ENCODE data around the gene KLHL1.

Gene KLHL1

DNA sequence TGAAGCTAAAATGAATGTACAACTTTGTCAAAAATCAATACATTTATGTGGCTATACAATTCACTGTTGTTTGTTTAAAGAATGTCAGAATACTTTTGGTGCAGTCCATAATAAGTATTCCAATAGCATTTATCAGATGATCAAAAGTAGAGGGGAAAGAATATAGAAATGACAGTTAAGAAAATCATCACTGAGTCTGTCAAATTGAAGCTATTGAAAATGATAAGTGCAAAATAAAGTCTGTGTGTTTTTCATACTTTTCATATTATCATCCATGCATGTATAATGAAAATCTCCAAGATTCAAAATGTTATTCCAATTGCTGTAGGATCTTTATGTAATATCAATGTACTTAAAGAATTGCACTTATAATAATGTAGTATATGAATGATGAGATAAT, 93.9 kb downstream of the KLHL1 start:
- no peak for DNase-seq

DNA sequence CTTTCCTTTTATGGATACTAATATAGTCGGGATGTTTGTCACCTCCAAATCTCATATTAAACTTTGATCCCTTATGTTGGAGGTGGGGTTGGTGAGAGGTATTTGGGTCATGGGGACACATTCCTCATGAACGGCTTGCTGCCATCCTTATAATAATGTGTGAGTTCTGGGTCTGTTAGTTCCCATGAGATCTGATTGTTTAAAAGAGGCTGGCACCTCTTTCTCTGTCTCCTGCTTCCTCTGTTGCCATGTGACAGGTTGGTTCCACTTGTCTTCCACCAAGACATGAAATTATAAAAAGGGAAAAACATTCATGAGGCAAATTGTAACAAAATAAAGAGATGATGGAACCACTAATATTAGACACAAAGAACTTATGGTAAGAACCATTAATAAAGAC, 108.4 kb downstream of the KLHL1 start:
- no peak for DNase-seq

DNA sequence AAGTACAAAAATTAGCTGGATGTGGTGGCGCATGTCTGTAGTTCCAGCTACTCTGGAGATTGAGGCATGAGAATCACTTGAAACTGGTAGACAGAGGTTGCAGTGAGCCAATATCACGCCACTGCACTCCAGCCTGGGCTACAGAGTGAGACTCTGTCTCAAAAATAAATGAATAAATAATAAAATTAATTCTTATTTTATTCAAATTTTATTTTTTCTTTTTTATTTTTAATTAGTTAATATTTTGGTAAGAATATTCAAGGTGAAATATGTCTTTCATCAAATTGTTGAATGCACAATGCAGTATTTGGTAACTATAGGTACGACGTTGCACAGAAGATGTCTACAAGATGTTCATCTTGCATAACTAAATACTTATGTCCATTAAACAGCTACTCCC, 111.2 kb downstream of the KLHL1 start:
- DNase-seq, result no peak

DNA sequence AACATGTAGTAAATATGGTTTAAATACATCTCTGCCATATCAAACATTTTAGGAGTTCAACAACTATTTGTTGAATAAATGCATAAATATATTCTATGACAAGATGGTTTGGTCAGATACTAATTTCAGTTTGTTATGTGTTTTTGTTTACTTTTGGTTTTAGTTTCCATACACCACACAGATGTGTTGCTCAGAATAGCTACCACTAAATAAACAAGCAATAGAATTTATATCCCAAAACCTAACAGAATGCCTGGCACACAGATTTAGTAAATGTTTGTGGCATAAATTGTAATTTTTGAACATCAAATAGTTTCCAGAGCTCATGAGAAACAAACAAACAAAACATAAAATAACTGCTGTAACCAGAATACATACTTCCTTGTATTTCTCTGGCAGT, 127.5 kb downstream of the KLHL1 start:
- no peak for DNase-seq

DNA sequence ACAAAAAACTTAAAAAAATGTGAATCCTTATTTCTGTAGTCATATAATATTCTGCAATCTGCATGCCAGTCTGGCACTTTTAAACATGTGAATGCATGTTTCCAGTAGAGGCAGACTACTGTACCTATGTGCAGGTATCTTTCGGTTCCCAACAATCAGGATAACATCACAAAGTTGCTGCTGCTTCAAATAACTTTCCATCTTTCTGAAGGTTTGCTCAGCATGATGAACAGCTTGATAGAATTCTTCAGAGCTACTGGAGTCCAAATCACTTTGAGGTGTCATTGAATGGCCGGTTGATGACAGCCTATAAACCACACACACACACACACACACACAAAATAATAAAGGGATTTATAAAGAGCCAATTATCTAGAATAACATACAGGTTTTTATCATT, 132.8 kb downstream of the KLHL1 start:
- no peak for DNase-seq

DNA sequence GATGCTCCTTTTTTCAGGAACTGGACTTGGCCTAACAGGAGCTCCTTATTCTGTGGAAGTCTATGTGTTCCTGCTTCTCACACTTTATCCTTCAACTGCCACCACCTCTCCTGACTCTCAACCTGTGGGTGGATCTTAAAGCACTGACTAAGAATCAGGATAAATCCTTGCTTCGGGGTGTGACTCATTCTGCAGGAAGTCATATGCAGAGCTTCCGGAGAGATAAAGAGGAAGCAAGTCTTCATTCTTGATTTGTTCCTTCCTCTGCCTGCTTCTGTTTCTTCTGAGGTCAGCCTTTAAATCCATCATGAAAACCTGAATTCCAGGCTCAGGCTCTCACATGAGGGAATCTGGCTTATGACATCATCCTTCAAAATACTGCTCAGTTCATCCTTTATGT, 137.7 kb downstream of the KLHL1 start:
- no peak for DNase-seq

DNA sequence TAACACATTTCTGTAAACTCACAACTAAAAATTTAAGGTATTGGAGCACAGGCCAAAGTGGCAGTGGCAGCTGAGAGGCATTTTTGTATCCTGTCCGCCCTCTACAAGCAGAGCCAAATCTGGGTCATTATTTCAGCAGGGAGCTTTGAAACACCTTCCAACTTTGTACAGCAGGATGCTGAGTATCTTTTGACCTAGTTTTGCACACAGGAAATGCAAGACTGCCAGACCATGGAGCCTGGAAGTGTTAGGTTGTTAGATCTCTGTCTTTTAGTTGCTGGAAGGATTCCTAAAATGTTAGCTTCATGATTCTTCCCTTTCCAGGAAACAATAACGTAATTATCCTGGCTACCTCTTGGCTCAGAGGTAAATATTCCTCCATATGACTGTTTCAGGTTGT, 149.2 kb downstream of the KLHL1 start:
- no peak for DNase-seq

DNA sequence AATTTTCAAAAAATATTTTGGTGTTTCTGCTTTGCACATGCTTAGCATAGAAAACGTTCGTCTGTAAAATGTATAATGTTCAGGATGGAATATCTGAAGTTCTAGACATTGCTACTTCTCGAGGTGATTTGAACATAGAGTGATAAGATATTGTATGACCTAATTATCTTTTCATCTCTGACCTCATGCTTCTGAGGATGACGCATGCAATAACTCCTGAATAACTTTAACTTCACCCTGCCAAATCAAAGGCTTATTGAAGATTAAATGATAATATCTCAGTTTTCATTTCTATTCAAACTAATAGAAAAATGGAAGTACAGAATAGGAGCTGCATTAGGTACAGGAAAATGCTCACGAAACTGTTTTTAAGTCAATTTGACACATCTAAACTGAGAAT, 151.4 kb downstream of the KLHL1 start:
- DNase-seq, result no peak

DNA sequence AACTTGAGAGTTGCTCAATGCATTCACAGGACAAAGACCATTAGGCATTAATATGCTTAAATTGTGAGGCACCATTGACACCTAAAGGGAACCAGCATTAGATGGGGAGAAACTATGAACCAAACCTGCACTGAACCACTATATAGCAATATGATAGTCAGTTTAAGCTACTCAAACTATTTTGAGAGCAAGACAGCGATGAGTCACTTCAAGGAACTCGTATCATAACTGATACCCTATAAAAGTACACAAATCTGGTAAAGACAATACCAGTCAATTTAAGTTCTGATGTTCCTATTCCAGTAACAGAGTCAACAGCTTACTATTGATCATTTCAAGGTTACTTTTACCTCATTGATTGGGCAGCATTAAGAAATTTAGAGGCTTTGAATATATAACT, 151.9 kb downstream of the KLHL1 start:
- DNase-seq, result no peak

DNA sequence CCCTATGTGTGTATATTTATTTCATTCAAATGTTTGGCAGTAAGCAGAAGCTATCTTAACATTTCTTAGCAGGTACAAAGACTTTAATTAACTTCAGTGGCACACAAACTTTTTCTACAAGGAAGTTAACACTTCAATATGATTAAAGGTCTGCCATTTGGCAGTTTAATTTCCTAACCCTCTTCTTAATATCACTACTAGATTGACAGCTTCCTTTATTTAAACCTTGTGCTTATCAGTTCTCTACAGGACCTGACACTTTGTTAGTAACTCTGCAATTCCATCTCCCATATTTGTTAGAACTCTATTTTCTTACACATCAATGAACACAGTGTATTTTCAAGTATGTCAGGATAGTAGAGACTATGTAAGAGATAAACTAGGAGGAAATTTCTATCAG, 153.0 kb downstream of the KLHL1 start:
- DNase-seq, result no peak

DNA sequence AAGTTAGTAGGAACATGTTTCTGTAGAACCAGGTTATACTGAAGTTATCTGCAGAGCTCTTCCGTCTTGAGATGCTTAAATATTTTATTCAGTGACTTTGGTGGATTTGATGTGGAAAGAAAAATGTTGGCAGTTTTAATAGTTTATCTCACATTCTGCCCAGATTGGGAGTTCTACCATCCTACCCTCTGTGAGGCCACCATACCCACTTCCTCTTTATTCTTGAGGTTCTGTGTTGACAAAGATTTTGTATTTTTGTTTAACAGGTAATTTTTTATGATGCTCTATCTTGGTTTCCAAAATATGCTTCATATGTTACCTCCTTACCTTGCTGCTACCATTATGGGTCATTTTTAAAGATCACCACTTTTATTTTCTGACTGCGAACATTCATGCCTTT, 156.8 kb downstream of the KLHL1 start:
- no peak for DNase-seq

DNA sequence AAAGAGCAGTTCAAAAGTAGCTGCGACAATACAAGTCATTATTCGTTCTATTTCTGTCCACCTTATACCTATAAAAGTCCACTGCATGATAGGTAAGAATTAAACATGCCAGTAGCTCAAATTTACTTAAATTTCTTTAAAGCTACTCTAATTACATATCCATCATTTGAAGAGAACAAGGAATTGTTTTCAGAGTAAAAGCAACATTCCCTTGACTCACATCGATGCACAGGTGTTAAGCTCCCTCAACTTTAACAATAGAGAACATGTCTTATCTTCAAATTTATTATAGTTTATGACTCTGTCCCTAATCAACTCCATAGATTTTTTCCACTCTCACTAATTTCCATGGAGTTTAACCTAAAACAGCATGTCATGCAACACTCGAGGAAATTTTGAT, 158.1 kb downstream of the KLHL1 start:
- DNase-seq, result no peak

DNA sequence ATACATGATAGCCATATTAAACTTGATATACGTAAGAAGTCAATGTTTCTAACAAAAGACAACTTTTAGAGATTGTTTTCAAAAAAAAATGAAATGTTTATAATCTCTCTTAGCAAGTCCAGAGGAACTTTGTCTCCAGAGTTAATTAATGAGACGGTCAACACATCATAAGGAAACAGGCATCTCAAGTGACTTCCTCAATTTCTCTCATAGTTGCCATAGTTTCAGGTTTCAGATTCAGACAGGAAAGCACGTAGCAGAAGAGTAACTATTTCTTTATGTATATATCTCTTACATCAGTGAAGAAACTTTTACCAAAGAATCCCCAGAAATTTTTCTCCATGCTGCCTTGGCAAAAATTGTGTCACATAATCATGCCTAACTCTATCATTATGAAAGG, 160.2 kb downstream of the KLHL1 start:
- no peak for DNase-seq

DNA sequence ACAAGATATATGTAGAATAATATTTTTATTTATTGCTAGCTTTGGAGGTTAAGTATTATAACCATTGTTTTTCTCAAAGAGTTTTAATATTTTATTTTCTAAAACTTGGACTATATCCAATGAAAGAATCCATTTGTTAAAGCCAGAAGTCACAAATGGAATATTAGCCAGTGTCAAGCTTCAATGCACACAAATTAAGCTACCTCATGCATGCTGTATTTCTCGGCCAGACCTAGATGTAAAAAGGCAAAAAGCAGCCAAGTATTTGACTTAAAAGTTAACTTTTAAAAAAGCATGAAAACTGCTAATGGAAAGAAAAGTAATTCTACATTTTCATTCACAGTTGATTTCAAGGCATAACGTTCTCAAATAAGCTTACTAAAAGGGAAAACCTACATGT, 160.7 kb downstream of the KLHL1 start:
- DNase-seq, result no peak

DNA sequence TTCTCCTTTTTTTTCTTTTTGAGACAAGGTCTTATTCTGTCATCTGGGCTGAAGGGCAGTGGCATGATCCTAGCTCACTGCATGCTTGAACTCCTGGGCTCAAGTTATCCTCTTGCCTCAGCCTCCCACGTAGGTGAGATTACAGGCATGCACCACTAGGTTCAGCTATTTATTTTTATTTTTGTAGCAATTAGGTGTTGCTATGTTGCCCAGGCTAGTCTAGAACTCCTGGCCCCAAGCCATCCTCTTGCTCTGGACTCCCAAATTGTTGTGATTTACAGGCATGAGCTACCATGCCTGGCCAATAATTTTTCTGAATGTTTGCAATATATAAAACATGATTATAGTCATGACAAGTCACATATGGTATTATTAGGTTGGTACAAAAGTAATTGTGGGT, 161.7 kb downstream of the KLHL1 start:
- no peak for DNase-seq

DNA sequence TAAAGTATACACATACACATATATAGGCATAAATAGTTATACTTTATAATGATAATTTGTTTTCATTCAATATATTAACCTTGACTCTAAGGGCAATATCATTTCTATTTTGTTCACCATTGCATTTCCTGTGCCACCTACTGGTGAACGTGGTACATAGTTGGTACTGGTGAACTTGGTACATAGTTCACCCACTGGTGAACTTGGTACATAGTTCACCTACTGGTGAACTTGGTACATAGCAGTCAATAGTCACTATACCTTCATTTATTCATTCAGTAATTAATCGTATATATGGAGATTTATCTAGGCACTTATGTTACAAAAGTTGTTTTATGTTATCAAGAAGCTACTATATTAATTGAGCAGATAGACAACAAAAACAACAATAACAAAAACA, 173.2 kb downstream of the KLHL1 start:
- DNase-seq, result no peak

DNA sequence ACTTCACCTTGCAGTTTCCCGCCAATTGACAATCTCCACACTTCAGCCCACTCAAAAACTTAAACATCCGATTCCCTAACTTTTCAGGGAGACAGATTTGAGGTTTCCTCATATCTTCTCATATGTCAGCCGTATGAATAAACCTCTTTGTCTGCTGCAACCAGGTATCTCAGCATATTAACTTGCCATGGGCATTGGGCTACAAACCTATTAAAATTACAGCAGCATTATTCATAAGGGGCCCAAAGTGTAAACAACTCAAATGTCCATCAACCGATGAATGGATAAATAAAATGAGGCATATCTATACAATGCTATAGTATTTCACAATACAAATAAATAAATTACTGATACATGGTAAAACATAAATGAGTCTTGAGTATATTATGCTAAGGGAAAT, 180.0 kb downstream of the KLHL1 start:
- DNase-seq, result no peak

DNA sequence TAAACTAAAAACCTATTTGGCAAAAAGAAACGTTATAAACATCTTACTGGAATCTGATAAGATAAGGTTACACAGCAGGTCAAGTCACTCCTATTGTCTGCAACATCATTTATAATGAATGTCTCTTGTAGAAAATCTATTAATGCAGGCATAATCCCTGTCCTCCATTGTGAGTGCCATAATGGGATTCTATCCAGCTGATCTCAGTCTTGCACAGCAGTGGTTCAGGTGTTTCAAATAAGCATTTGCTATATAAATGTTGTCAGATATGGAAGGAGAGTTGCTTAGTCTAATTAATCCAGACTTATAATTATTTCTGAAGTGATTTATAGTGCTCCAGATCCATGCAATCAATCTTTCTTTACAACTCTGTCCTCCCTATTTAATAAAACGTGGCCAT, 187.1 kb downstream of the KLHL1 start:
- no peak for DNase-seq

DNA sequence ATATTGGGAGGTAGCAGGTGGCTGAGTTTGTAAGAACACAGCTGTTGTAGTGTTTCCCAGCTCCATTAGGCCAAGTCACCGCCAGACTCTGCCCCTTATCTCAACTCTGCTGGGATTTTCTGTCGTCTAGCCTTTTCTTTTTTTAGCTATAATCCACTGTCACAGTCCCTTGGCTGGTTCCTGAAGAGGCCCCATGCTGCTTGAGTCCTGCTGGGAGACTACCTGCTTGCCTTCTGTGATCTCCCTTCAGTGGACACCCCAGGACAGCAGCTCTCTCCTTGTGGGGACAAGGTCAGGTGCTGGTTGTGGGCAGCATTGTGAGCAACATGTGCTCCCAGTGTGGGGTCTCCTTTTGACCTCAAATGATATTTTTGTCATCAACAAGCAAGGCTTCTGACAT, 195.6 kb downstream of the KLHL1 start:
- no peak for DNase-seq

DNA sequence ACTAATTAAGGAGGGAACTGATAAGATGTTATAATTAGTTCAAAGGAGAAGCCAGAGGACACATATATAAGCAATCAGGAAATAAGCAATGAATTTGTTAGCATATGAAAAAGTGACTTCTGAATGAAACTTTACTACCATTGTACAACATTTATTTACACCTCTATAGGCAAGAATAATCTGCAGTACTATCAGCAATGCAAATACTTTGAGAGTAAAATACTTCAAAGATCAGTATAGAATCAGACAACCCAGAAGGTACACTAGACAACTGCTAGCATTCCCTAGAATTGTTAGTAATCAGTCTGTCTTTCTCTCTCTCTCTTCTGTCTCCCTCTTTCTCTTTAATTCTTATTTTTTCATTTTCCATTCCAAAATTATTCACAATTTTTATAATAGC, 197.5 kb downstream of the KLHL1 start:
- no peak for DNase-seq

DNA sequence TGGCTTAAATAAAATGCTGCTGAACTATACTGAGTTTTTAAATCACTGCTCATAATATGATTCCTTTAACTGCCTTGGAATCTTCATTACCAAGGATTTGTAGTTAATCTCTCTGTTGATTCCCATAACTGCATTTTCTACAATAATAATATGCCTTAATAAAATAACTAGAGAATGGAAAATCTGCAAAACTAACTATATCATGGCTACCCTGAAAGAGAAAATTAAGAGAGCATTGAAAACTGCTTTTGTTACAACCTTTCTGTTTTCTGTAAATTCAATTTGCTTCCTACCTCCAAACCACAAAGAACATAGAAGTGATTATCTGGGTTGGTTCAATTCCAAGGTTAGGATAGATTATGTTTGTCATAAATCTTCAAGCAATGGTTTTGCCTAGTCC, 203.5 kb downstream of the KLHL1 start:
- DNase-seq, result no peak

DNA sequence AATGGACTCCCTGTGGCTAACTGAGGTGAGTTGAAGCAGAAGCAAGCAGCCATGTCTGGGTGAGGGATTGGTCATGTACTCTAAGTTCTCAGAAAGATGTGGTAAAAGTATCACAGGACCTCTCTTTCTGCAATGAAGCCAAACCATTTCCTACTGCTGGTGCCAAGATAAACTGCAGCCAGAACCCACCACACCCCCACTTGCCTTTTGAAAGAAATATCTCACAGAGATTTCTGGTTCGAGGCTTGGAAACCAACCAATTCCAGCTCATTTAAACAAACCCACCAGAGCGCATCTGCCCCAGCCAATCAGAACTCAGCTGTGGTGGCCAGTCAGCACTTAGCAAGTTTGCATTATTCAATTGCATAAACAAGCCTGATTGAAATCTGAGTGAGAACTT, 205.2 kb downstream of the KLHL1 start:
- peak; percentile 28 for DNase-seq

DNA sequence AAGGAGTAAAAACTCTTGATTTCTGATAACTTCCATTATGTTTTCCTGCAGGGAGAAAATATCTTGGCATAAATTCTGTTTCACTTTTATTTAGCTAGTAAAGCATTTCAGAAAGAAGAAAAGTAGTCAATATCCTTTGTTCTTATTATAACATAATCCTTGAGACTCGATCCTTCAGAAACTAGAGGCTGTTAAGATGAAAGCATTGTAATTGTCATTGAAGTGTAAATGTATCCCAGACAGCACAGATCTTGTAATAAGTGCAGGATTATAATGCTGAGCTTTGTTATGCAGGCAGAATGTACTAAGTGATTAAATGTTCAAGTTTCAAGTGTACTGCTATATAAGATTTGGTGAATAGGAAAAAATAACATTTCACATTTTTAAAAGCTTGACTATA, 225.8 kb downstream of the KLHL1 start:
- no peak for DNase-seq

DNA sequence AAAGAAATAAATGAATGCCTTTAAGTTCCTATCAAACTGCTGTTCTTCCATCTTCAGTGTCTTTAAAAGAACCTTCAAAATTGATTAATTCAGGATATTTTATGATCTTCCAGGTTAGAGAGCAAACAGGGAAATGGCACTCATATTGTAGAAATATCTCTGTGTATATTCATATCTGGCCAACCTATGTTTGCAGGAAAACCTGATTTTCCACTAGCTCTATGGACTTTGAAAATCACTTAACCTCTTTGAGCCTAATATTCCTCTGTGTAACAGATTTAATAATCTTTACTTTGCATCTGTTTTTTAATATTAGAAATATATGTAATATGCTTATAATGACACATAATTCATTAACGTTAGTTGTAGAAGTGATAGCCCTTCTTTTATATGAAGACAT, 228.3 kb downstream of the KLHL1 start:
- no peak for DNase-seq

DNA sequence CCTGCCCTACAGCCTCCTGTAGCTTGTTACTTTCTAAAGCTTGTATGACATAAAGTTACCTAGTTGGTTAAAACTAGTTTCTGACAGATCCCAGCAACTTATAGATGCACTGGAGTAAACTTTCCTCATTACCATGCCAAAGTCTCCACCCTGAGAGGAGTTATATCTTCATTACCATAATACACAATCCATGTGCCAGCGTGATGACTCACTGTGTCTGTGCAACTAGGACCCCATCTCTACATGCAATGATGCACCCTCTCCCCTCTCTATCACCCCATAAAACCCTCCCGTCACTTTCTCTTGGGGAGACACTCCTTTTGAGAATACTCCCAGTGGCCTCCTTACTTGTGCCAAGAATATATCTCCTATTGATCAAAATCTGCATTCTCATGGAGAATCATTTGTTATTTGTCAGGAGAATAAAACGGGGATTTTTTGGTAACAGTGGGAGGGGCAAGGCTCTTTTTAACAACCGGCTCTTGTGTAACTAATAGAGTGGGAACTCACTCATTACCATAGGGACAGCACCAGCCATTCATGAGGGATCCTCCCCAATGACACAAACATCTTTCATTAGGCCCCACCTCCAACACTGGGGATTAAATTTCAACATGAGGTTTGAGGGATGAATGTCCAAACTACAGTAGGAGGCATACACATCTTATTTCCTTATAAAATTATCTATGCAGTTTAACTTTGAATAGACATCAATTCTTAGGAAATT, 235.8 kb downstream of the KLHL1 start:
- DNase-seq, result no peak

DNA sequence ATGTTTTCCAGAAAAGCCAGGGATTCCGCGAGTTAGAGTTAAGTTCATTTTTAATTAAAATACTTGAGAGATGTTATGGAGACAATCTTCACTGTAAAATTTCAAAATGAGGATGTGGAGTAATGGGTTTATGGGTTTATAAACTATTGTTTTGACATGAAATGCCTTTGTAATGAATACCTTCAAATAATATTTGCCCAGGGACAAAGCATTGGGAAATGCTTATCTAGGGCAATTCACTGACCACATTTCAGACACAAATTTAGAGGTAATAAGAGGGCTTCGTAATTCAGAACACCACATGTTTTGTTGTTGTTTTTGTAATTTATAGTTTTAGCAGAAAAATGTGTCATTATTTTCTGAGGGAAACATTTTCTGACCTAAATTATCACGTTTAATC, 241.7 kb downstream of the KLHL1 start:
- no peak for DNase-seq
